ENCODE results near the gene UBA52. TPM values are rescaled to one million over a fixed set of nuclear protein-coding genes. Genes with fewer than 3 reads are reported as not detected.
"Not testable (repeated sequence)": the region's sequence is repeated elsewhere in the genome, so short reads cannot be mapped to it uniquely, and the experiment has no call there.

UBA52 gene
- total RNA-seq, 1 experiment from 2014 or later = 1,284 TPM

- in situ Hi-C loops (cut with HindIII; ENCODE audit: low pct_unique_long_range_greater_than_20kb, low sequenced_read_pairs) = no loop called here
Observed at GRCh38 chr19:18588611-18589379, 17.1 kb downstream of the UBA52 start, which contains the start of gene REX1BD. Gene REX1BD, plus strand, starts transcription at chr19:18588798. Its CDS starts 4 bp downstream, at chr19:18588802.

GRCh38 chr19:18589380-18590272 is 18.0 kb downstream of the UBA52 start:
- in situ Hi-C loops (cut with HindIII; ENCODE audit: low pct_unique_long_range_greater_than_20kb, low sequenced_read_pairs) = no loop called here
- peak; percentile 78 for DNase-seq (ENCODE audit: low read depth, low spot score)

More at GRCh38 chr19:18588611-18589379, 17.1 kb downstream of the UBA52 start, which contains the start of gene REX1BD:
- DNase-seq (ENCODE audit: low read depth, low spot score) = peak; percentile 55

- peak; percentile 90 for DNase-seq (ENCODE audit: low read depth, low spot score)
- in situ Hi-C loops (cut with HindIII; ENCODE audit: low pct_unique_long_range_greater_than_20kb, low sequenced_read_pairs) = no loop called here
Observed at GRCh38 chr19:18590273-18591272, 18.9 kb downstream of the UBA52 start.

GRCh38 chr19:18591735-18592385 is 20.2 kb downstream of the UBA52 start:
- no peak for DNase-seq (ENCODE audit: low read depth, low spot score)
- in situ Hi-C loops (cut with HindIII; ENCODE audit: low pct_unique_long_range_greater_than_20kb, low sequenced_read_pairs) = no loop called here

- in situ Hi-C loops (cut with HindIII; ENCODE audit: low pct_unique_long_range_greater_than_20kb, low sequenced_read_pairs) = not testable (repeated sequence)
Observed at GRCh38 chr19:18592732-18593131, 21.1 kb downstream of the UBA52 start.

GRCh38 chr19:18593367-18594095 is 21.9 kb downstream of the UBA52 start:
- no peak for DNase-seq (ENCODE audit: low read depth, low spot score)
- in situ Hi-C loops (cut with HindIII; ENCODE audit: low pct_unique_long_range_greater_than_20kb, low sequenced_read_pairs) = no loop called here

More at GRCh38 chr19:18592732-18593131, 21.1 kb downstream of the UBA52 start:
- DNase-seq (ENCODE audit: low read depth, low spot score) = not testable (repeated sequence)

- in situ Hi-C loops (cut with HindIII; ENCODE audit: low pct_unique_long_range_greater_than_20kb, low sequenced_read_pairs) = no loop called here
- DNase-seq (ENCODE audit: low read depth, low spot score) = peak; percentile 50
Observed at GRCh38 chr19:18594096-18594823, 22.6 kb downstream of the UBA52 start.

GRCh38 chr19:18594824-18595373 is 23.2 kb downstream of the UBA52 start:
- DNase-seq (ENCODE audit: low read depth, low spot score) = no peak
- in situ Hi-C loops (cut with HindIII; ENCODE audit: low pct_unique_long_range_greater_than_20kb, low sequenced_read_pairs) = no loop called here

GRCh38 chr19:18595475-18595874 is 23.8 kb downstream of the UBA52 start:
- no peak for DNase-seq (ENCODE audit: low read depth, low spot score)
- in situ Hi-C loops (cut with HindIII; ENCODE audit: low pct_unique_long_range_greater_than_20kb, low sequenced_read_pairs) = no loop called here

- peak; percentile 37 for DNase-seq (ENCODE audit: low read depth, low spot score)
- in situ Hi-C loops (cut with HindIII; ENCODE audit: low pct_unique_long_range_greater_than_20kb, low sequenced_read_pairs) = no loop called here
Observed at GRCh38 chr19:18596752-18597157, 25.1 kb downstream of the UBA52 start.

- in situ Hi-C loops (cut with HindIII; ENCODE audit: low pct_unique_long_range_greater_than_20kb, low sequenced_read_pairs) = no loop called here
Observed at GRCh38 chr19:18597809-18598660, 26.4 kb downstream of the UBA52 start.

GRCh38 chr19:18599485-18599884 is 27.8 kb downstream of the UBA52 start:
- no peak for DNase-seq (ENCODE audit: low read depth, low spot score)
- in situ Hi-C loops (cut with HindIII; ENCODE audit: low pct_unique_long_range_greater_than_20kb, low sequenced_read_pairs) = no loop called here

More at GRCh38 chr19:18597809-18598660, 26.4 kb downstream of the UBA52 start:
- DNase-seq (ENCODE audit: low read depth, low spot score) = no peak

- in situ Hi-C loops (cut with HindIII; ENCODE audit: low pct_unique_long_range_greater_than_20kb, low sequenced_read_pairs); DNase-seq (ENCODE audit: low read depth, low spot score): not testable (repeated sequence)
Observed at GRCh38 chr19:18600692-18601397, 29.2 kb downstream of the UBA52 start.

- in situ Hi-C loops (cut with HindIII; ENCODE audit: low pct_unique_long_range_greater_than_20kb, low sequenced_read_pairs) = no loop called here
Observed at GRCh38 chr19:18601875-18602274, 30.2 kb downstream of the UBA52 start.

More at GRCh38 chr19:18601875-18602274, 30.2 kb downstream of the UBA52 start:
- no peak for DNase-seq (ENCODE audit: low read depth, low spot score)

Measured in SK-MEL-5 (cell line).